ENCODE results near the gene XKR7. TPM values are rescaled to one million over a fixed set of nuclear protein-coding genes. Genes with fewer than 3 reads are reported as not detected.

Gene XKR7
- total and polyA plus RNA-seq, 2 donors (not counting 3 experiments of a cell fraction or from before 2014, with no cell fraction given): 0.04 TPM; not detected in 1

- H3K9ac ChIP-seq (replicated peaks; ENCODE audit: extremely low read depth, insufficient read depth, low read length): no peak overlapping the region
- no peaks in the 10 kb centered on the region for H3K4me1 ChIP-seq (ENCODE audit: control insufficient read depth, extremely low read depth, insufficient read depth, low read length)
- H4K20me1 ChIP-seq (replicated peaks; ENCODE audit: control insufficient read depth, extremely low read depth, insufficient read depth, low read length): no peaks in the 10 kb centered on the region
- intact Hi-C loops (cut with micrococcal nuclease): no loop called here
- CTCF ChIA-PET: interaction anchor here (10.3 kb wide), 1 partner anchor 174 kb away, joined by 243 read pairs; no protein-coding TSS in a partner anchor
- no peak for DNase-seq (ENCODE audit: low read depth, low spot score)
- no peaks in the 10 kb centered on the region for H3K27me3 ChIP-seq (ENCODE audit: control insufficient read depth in 2 of 2, insufficient read depth in 2 of 2, low read length in 2 of 2)
- H3K9me3 ChIP-seq (replicated peaks; ENCODE audit: control insufficient read depth, insufficient read depth, low read length): no peaks in the 10 kb centered on the region
- no peaks in the 10 kb centered on the region for H3K79me2 ChIP-seq (ENCODE audit: control insufficient read depth, insufficient read depth, low read length)
- dilution Hi-C loops (cut with MboI; ENCODE audit: extremely low pct_ligation_motif_present, low sequenced_read_pairs): no loop called here
- H3K4me3 ChIP-seq (replicated peaks in 1 of 3; ENCODE audit: insufficient read depth in 1 of 3, low read depth in 1 of 3, low read length in 3 of 3): no peak overlapping the region
- no peak for FAIRE-seq
- no peak overlapping the region for H2AFZ ChIP-seq (ENCODE audit: low read depth, low read length)
- POLR2A ChIA-PET: interaction anchor here (0.7 kb wide), 1 partner anchor 23 kb away, joined by 4 read pairs; no protein-coding TSS in a partner anchor
- H3K27ac ChIP-seq (ENCODE audit: insufficient read depth, low read depth, low read length): no peak overlapping the region
- no peaks in the 10 kb centered on the region for H3K36me3 ChIP-seq (ENCODE audit: control insufficient read depth in 2 of 2, extremely low read depth in 1 of 2, insufficient read depth in 2 of 2, low read length in 2 of 2)
- H3K9me1 ChIP-seq (replicated peaks; ENCODE audit: control insufficient read depth, extremely low read depth, insufficient read depth, low read length): no peaks in the 10 kb centered on the region
- BruUV-seq (replicated peaks): no TSS peak
- H3K4me2 ChIP-seq (ENCODE audit: insufficient read depth, low read length): no peak overlapping the region
- TF ChIP-seq FOS (IDR thresholded peaks at IDR 0.05; ENCODE audit: borderline replicate concordance, insufficient read depth, low read length) (no peak), JUN (IDR thresholded peaks at IDR 0.05; ENCODE audit: borderline replicate concordance, insufficient read depth, insufficient read length, low read depth) (no peak), EZH2 (IDR thresholded peaks at IDR 0.05; ENCODE audit: borderline replicate concordance, low read depth, low read length, severe bottlenecking) (no peak), POLR2AphosphoS5 (IDR thresholded peaks at IDR 0.05; ENCODE audit: insufficient read depth, low read depth, low read length) (no peak), MYC (IDR thresholded peaks at IDR 0.05; ENCODE audit: low read depth, low read length) (no peak), CTCF (IDR thresholded peaks at IDR 0.05; ENCODE audit: extremely low read depth in 1 of 2, insufficient read depth in 1 of 2, low read depth in 1 of 2, low read length in 2 of 2) (no peak), MAX (IDR thresholded peaks at IDR 0.05; ENCODE audit: insufficient read depth, insufficient read length) (no peak), POLR2A (IDR thresholded peaks at IDR 0.05; ENCODE audit: low read depth, low read length) (no peak), GATA2 (IDR thresholded peaks at IDR 0.05; ENCODE audit: insufficient read depth, insufficient read length, low read depth, low read length) (no peak)
Measured at GRCh38 chr20:32027643-32028042, 59.7 kb downstream of the XKR7 start.
